Medulla oblongata (tissue), 1 donor: Measurements from ENCODE around the gene TRIM2.

Experiments
- DNase-seq: peaks from one replicate; pipeline ENCODE4 v3.0.0-alpha.2; 2015; ENCODE audit errors: extremely low spot score

Gene TRIM2

GRCh38 chr4:153248641-153249198 is 44.5 kb downstream of the TRIM2 start:
- no peak for DNase-seq

- peak; percentile 72 for DNase-seq
These were observed 45.2 kb downstream of the TRIM2 start for GRCh38 chr4:153249199-153250041.

GRCh38 chr4:153252122-153252521 is 47.9 kb downstream of the TRIM2 start:
- no peak for DNase-seq

GRCh38 chr4:153255233-153255632 is 51.0 kb downstream of the TRIM2 start:
- no peak for DNase-seq

GRCh38 chr4:153257151-153257620 is 52.9 kb downstream of the TRIM2 start:
- peak; percentile 75 for DNase-seq

GRCh38 chr4:153257991-153258390 is 53.7 kb downstream of the TRIM2 start:
- DNase-seq: no peak

GRCh38 chr4:153258750-153259149 is 54.5 kb downstream of the TRIM2 start:
- no peak for DNase-seq

- no peak for DNase-seq
These were observed 55.4 kb downstream of the TRIM2 start for GRCh38 chr4:153259661-153260060.

- no peak for DNase-seq
These were observed 55.9 kb downstream of the TRIM2 start for GRCh38 chr4:153260132-153260531.

GRCh38 chr4:153260553-153261300 is 56.5 kb downstream of the TRIM2 start:
- DNase-seq: no peak

- DNase-seq: no peak
These were observed 57.2 kb downstream of the TRIM2 start for GRCh38 chr4:153261461-153261860.

GRCh38 chr4:153261914-153262313 is 57.7 kb downstream of the TRIM2 start:
- DNase-seq: no peak

GRCh38 chr4:153265306-153266047 is 61.2 kb downstream of the TRIM2 start:
- DNase-seq: no peak

- DNase-seq: no peak
These were observed 62.7 kb downstream of the TRIM2 start for GRCh38 chr4:153266988-153267387.

GRCh38 chr4:153267890-153268289 is 63.6 kb downstream of the TRIM2 start:
- no peak for DNase-seq

GRCh38 chr4:153268295-153268694 is 64.1 kb downstream of the TRIM2 start:
- no peak for DNase-seq

GRCh38 chr4:153269218-153269990 is 65.2 kb downstream of the TRIM2 start:
- DNase-seq: no peak

GRCh38 chr4:153270361-153270760 is 66.1 kb downstream of the TRIM2 start:
- DNase-seq: no peak

GRCh38 chr4:153271820-153272219 is 67.6 kb downstream of the TRIM2 start:
- DNase-seq: no peak

- DNase-seq: no peak
These were observed 69.5 kb downstream of the TRIM2 start for GRCh38 chr4:153273751-153274150.

- DNase-seq: no peak
These were observed 70.7 kb downstream of the TRIM2 start for GRCh38 chr4:153274967-153275366.
